Body of pancreas (tissue), 4 donors: ENCODE data around the gene TMEM179B.

ENCODE experiments used
- CTCF ChIP-seq, 7 experiments: fragments of 450-650 bp in 4 of 7; fragments of 200-600 bp in 3 of 7; sonication (generic) in 3 of 7; IDR thresholded peaks; one replicate each; pipeline ENCODE4 v1.5.1; 2016 to 2019; ENCODE audit warnings: antibody characterized with exemption in 7 of 7
- POLR2A ChIP-seq, 3 donors: fragments of 450-650 bp; IDR thresholded peaks; one replicate each; pipeline ENCODE4 v1.6.1; 2016; ENCODE audit warnings: antibody characterized with exemption in 3 of 3, mild to moderate bottlenecking in 2 of 3

DNA sequence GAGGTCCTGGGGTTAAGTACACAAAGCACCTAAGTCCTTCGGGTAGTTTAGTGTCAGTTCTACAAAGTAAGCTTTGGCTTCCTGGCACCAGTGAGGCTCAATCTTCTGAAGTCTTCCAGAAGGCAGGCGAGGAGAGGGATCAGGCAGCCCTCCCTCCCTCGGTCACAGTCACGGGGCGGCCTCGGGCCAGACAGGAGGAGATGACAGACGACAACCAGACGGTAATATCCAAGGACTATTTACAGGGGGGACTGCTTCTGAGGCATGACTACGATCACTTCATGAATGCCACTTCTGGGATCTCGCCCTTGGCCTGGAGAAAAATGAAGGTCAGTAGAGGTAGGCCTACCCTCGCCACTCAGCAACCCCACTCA lies 5.0 kb downstream of the TMEM179B start:
- no peak for TF ChIP-seq CTCF (IDR thresholded peaks at IDR 0.05)
- no peak for TF ChIP-seq POLR2A (IDR thresholded peaks at IDR 0.05)
